ENCODE measurements around the gene NHLH2. TPM values are rescaled to one million over a fixed set of nuclear protein-coding genes. Genes with fewer than 3 reads are reported as not detected.

Gene NHLH2
- total and polyA plus RNA-seq, 12 donors: not detected

DNA sequence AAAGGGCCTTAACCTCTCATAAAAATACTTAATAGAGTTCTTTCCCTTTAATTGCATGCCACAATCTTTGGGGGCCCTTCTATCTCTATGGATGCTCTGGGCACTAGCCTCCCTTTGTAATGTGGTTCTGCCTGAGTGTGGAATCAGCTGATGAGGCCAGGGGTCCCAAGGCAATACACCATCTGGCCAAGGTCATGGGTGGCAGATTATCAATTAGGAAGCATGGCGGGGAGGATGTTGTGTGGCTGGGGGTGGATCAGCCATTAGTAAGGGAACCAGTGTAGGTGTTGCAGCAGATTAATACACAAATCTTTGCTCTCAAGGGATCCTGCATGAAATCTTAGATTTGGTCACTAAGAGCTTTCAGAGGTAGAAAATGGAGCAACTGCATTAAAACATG, 35.3 kb downstream of the NHLH2 start:
- Histone ChIP-seq H3K4me1 (peaks cover 0 to 14% (median 4%) of the 10 kb centered on the region in 9 donors), H3K4me3 (no peak overlapping the region), H3K36me3 (no peaks in the 10 kb centered on the region), H3K27ac (no peak overlapping the region), H3K27me3 (peaks cover 0 to 5% (median 0%) of the 10 kb centered on the region in 7 donors), H3K9me3 (peaks cover 0 to 5% (median 0%) of the 10 kb centered on the region in 11 donors)
- TF ChIP-seq CTCF (IDR thresholded peaks at IDR 0.05): no peak
- DNase-seq (no peak), ATAC-seq (no peak)
- intact Hi-C loops (cut with DNase I): loop anchor here in 6 of 10 donors (5.0 to 10.0 kb wide), 5 partner anchors 172 to 689 kb away; partner anchors contain the start of gene SLC22A15 (in 1 of the 6)
- WGBS, 2 donors: 86 to 100% methylated on average over 1 of the region's 1 CpG

GRCh38 chr1:115802416-115802815, 38.5 kb downstream of the NHLH2 start:
- 67 to 78% methylated on average over 2 of the region's 2 CpGs for WGBS, 2 donors
- no peaks in the 10 kb centered on the region for H3K4me1 ChIP-seq
- DNase-seq (no peak), ATAC-seq (no peak)
- H3K9me3 ChIP-seq: peaks cover 0 to 5% (median 0%) of the 10 kb centered on the region in 11 donors
- H3K36me3 ChIP-seq: no peaks in the 10 kb centered on the region
- TF ChIP-seq CTCF (IDR thresholded peaks at IDR 0.05): no peak
- no peak overlapping the region for H3K27ac ChIP-seq
- H3K27me3 ChIP-seq: peaks cover 0 to 5% (median 0%) of the 10 kb centered on the region in 7 donors
- no peak overlapping the region for H3K4me3 ChIP-seq
- intact Hi-C loops (cut with DNase I): loop anchor here in 2 of 10 donors (10.0 kb wide), 1 partner anchor 692 kb away; no protein-coding TSS in a partner anchor

- Histone ChIP-seq H3K27me3 (peaks cover 0 to 24% (median 7%) of the 10 kb centered on the region in 7 donors), H3K27ac (no peak overlapping the region), H3K4me3 (no peak overlapping the region), H3K4me1 (peaks cover 0 to 10% (median 0%) of the 10 kb centered on the region in 9 donors), H3K36me3 (no peaks in the 10 kb centered on the region), H3K9me3 (no peaks in the 10 kb centered on the region)
- 84 to 85% methylated on average over 4 of the region's 4 CpGs for WGBS, 2 donors
- DNase-seq (no peak), ATAC-seq (no peak)
- intact Hi-C loops (cut with DNase I): no loop called here
- TF ChIP-seq CTCF (IDR thresholded peaks at IDR 0.05): no peak
Measured at GRCh38 chr1:115797486-115797885, 43.4 kb downstream of the NHLH2 start.

DNA sequence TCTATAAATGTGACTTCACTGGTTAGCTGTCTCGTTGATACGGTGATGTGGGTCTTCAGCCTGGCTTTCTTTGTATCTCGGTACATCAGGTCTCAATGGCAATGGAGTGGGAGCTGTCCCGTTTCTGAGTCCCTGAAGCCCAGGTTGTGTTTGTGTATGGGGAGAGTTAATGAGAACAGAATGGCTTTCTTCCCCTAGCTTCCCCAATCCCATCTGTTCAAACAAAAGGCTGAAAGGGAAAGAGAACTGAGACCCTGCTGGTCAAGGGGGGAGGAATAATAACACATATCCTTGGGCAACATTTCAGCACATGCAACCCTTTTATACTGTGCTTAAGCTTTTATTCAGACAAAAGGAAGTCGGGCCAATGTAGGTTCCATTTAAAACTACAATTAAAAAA, 44.0 kb downstream of the NHLH2 start:
- no peaks in the 10 kb centered on the region for H3K36me3 ChIP-seq
- no peak overlapping the region for H3K27ac ChIP-seq
- TF ChIP-seq CTCF (IDR thresholded peaks at IDR 0.05): no peak
- no peak for DNase-seq
- H3K27me3 ChIP-seq: peaks cover 0 to 24% (median 7%) of the 10 kb centered on the region in 7 donors
- no peaks in the 10 kb centered on the region for H3K9me3 ChIP-seq
- H3K4me1 ChIP-seq: peaks cover 0 to 10% (median 0%) of the 10 kb centered on the region in 9 donors
- no peak overlapping the region for H3K4me3 ChIP-seq
- intact Hi-C loops (cut with DNase I): no loop called here
- WGBS, 2 donors: 69 to 70% methylated on average over 5 of the region's 5 CpGs
- ATAC-seq: no peak

Measured in heart right ventricle (tissue), 16 donors.